ENCODE data around the gene MMEL1. TPM values are rescaled to one million over a fixed set of nuclear protein-coding genes. Genes with fewer than 3 reads are reported as not detected.

MMEL1 gene
- total and polyA plus RNA-seq, 2 experiments from 2014 or later = 0.93 to 1.8 TPM

DNA sequence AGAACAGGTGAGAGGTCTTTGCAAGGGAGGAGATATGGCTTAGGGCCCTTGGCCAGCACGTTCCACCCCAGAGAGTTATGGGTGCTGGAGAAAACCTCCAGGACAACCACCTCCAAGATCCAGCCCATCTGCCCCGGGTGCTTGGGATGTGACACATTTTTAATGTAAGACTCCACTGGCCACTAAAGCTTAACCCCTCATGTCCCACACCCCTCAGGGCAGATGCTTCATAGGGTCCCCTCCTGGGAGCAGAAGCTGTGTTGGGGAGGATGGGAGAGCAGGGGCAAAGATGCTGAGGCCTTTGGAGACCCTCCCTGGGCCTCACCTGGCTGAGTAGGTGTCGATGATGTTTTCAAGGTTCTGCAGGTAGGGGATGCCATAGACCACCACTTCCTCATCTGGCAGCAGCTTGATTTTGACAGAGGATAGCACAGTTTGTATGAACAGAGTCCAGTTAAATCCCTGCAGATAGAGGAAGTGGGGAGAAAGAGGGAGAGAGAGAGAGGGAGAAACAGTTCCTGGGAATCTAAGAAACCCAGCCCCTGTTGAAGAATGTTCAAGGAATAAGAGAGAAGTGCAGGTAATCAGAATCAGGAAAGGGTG, 34.4 kb downstream of the MMEL1 start:
- no peaks in the 10 kb centered on the region for H3K36me3 ChIP-seq (replicated peaks; ENCODE audit: insufficient read depth, low read depth)
- H3K4me2 ChIP-seq = no peak overlapping the region
- no peaks in the 10 kb centered on the region for H3K9me3 ChIP-seq (ENCODE audit: low read depth)
- H3K27me3 ChIP-seq = no peaks in the 10 kb centered on the region
- no peaks in the 10 kb centered on the region for H3K79me2 ChIP-seq
- DNase-seq (ENCODE audit: low spot score) = no peak
- H3K9me2 ChIP-seq (replicated peaks; ENCODE audit: insufficient read depth) = no peaks in the 10 kb centered on the region
- no peak for TF ChIP-seq CTCF (IDR thresholded peaks at IDR 0.05; ENCODE audit: poor library complexity)
- no peaks in the 10 kb centered on the region for H4K20me1 ChIP-seq (ENCODE audit: insufficient read depth, poor library complexity, severe bottlenecking)
- H3K4me3 ChIP-seq = no peak overlapping the region
- no peaks in the 10 kb centered on the region for H3K4me1 ChIP-seq (ENCODE audit: insufficient read depth)
- no peak overlapping the region for H2AFZ ChIP-seq
- no peak overlapping the region for H3K27ac ChIP-seq
- WGBS (ENCODE audit: low lambda C conversion rate, missing lambda C conversion rate) = 77% methylated on average over 3 of the region's 3 CpGs

DNA sequence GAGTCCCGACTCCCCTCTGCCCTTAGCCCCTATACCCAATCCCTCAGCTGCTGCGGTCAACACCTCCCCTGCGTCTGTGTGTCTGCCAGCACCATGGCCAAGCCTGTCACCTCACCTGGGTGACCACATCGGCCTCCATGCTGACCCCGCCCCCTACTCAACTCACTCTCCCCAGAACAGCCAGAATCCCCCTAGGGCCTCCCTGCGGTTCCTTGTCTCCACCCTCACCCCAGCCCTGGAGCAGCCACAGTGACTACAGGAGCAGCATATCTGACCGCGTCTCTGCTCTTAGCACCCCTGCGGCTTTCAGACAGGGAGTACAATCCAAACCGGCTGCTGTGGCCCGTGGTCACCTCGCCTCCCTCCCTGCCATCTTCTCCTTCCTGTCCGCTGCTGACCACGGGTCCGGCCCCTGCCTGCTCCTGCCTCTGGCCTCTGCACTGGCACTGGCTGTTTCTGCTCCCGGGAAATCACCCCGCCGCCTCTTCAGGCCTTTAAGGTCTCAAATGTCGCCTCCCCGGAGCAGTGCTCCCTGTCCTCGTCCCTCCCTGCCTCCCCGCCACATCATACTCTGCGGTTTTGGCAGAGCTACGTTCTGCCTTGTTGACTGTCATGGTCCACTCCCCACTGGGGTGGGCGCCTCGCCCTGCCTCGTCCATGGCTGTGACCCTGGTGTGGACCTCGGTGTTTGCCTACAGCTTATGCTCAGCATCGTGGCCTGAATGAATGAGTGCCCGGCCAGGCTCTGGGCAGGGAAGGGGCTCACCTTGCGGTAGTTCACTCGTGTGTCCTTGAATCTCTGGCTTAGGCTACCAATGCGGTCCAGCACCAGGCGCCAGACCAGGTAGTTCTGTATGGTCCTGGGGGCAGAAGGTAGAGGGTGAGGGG, 35.1 kb downstream of the MMEL1 start:
- no peak for TF ChIP-seq CTCF (IDR thresholded peaks at IDR 0.05; ENCODE audit: poor library complexity)
- TF ChIP-seq EZH2 (IDR thresholded peaks at IDR 0.05; ENCODE audit: borderline replicate concordance) = no peak
- TF ChIP-seq EZH2phosphoT487 (IDR thresholded peaks at IDR 0.05; ENCODE audit: low read depth, severe bottlenecking, unreplicated experiment) = no peak
- no peaks in the 10 kb centered on the region for H3K9me2 ChIP-seq (replicated peaks; ENCODE audit: insufficient read depth)
- 85% methylated on average over 34 of the region's 34 CpGs for WGBS (ENCODE audit: low lambda C conversion rate, missing lambda C conversion rate)
- no peaks in the 10 kb centered on the region for H3K9me3 ChIP-seq (ENCODE audit: low read depth)
- no peak overlapping the region for H3K4me2 ChIP-seq
- no peak for DNase-seq (ENCODE audit: low spot score)
- no peak overlapping the region for H3K27ac ChIP-seq
- no peaks in the 10 kb centered on the region for H3K36me3 ChIP-seq (replicated peaks; ENCODE audit: insufficient read depth, low read depth)
- no peaks in the 10 kb centered on the region for H3K27me3 ChIP-seq
- H3K4me3 ChIP-seq = no peak overlapping the region
- no peaks in the 10 kb centered on the region for H3K4me1 ChIP-seq (ENCODE audit: insufficient read depth)
- no peaks in the 10 kb centered on the region for H4K20me1 ChIP-seq (ENCODE audit: insufficient read depth, poor library complexity, severe bottlenecking)
- no peak overlapping the region for H2AFZ ChIP-seq
- no peaks in the 10 kb centered on the region for H3K79me2 ChIP-seq

- Histone ChIP-seq H3K79me2 (no peaks in the 10 kb centered on the region), H2AFZ (no peak overlapping the region), H4K20me1 (ENCODE audit: insufficient read depth, poor library complexity, severe bottlenecking) (no peaks in the 10 kb centered on the region), H3K4me2 (no peak overlapping the region), H3K27me3 (no peaks in the 10 kb centered on the region), H3K4me3 (no peak overlapping the region), H3K36me3 (replicated peaks; ENCODE audit: insufficient read depth, low read depth) (no peaks in the 10 kb centered on the region), H3K27ac (no peak overlapping the region), H3K9me3 (ENCODE audit: low read depth) (no peaks in the 10 kb centered on the region), H3K4me1 (ENCODE audit: insufficient read depth) (no peaks in the 10 kb centered on the region), H3K9me2 (replicated peaks; ENCODE audit: insufficient read depth) (no peaks in the 10 kb centered on the region)
- no peak for DNase-seq (ENCODE audit: low spot score)
- 92% methylated on average over 25 of the region's 28 CpGs for WGBS (ENCODE audit: low lambda C conversion rate, missing lambda C conversion rate)
- no peak for TF ChIP-seq CTCF (IDR thresholded peaks at IDR 0.05; ENCODE audit: poor library complexity)
- no peak for TF ChIP-seq EZH2 (IDR thresholded peaks at IDR 0.05; ENCODE audit: borderline replicate concordance)
- TF ChIP-seq EZH2phosphoT487 (IDR thresholded peaks at IDR 0.05; ENCODE audit: low read depth, severe bottlenecking, unreplicated experiment) = no peak
Observed at GRCh38 chr1:2596530-2597333, 36.1 kb downstream of the MMEL1 start.

Measured in hepatocyte (in vitro differentiated cells).